HG03064 (cell line): ENCODE data around the gene IRF2.

ENCODE experiments used
- ATAC-seq: cut with Tn5 transposase; IDR thresholded peaks from one replicate; pipeline ENCODE4 v1.9.1; 2021; ENCODE audit warnings: low read depth; ENCODE audit not compliant: unreplicated experiment

IRF2 gene

GRCh38 chr4:184373886-184374405 lies 100.4 kb downstream of the IRF2 start:
- no peak for ATAC-seq

GRCh38 chr4:184371390-184371787 lies 103.0 kb downstream of the IRF2 start:
- ATAC-seq = no peak

GRCh38 chr4:184370711-184371389 lies 103.5 kb downstream of the IRF2 start:
- no peak for ATAC-seq

GRCh38 chr4:184369871-184370270 lies 104.5 kb downstream of the IRF2 start:
- no peak for ATAC-seq

GRCh38 chr4:184368731-184369130 lies 105.6 kb downstream of the IRF2 start:
- ATAC-seq = no peak

GRCh38 chr4:184368290-184368689 lies 106.1 kb downstream of the IRF2 start:
- no peak for ATAC-seq

- ATAC-seq = peak; percentile 53
Observed at GRCh38 chr4:184364100-184364921, 110.0 kb downstream of the IRF2 start.

- no peak for ATAC-seq
Observed at GRCh38 chr4:184363258-184363657, 111.1 kb downstream of the IRF2 start.

- no peak for ATAC-seq
Observed at GRCh38 chr4:184362396-184362795, 112.0 kb downstream of the IRF2 start.

- ATAC-seq = no peak
Observed at GRCh38 chr4:184361443-184361842, 112.9 kb downstream of the IRF2 start.

GRCh38 chr4:184359888-184360287 lies 114.5 kb downstream of the IRF2 start:
- no peak for ATAC-seq

GRCh38 chr4:184358521-184359232 lies 115.7 kb downstream of the IRF2 start:
- ATAC-seq = no peak

- ATAC-seq = no peak
Observed at GRCh38 chr4:184357772-184358171, 116.6 kb downstream of the IRF2 start.

GRCh38 chr4:184357165-184357564 lies 117.2 kb downstream of the IRF2 start:
- no peak for ATAC-seq

GRCh38 chr4:184356366-184356765 lies 118.0 kb downstream of the IRF2 start:
- ATAC-seq = no peak

- ATAC-seq = no peak
Observed at GRCh38 chr4:184355857-184356256, 118.5 kb downstream of the IRF2 start.

GRCh38 chr4:184355111-184355604 lies 119.2 kb downstream of the IRF2 start:
- ATAC-seq = no peak

GRCh38 chr4:184352891-184353290 lies 121.5 kb downstream of the IRF2 start:
- no peak for ATAC-seq

- ATAC-seq = no peak
Observed at GRCh38 chr4:184351560-184352451, 122.5 kb downstream of the IRF2 start.

GRCh38 chr4:184350964-184351363 lies 123.4 kb downstream of the IRF2 start:
- no peak for ATAC-seq
